ENCODE data around the gene ZNF587. TPM values are rescaled to one million over a fixed set of nuclear protein-coding genes. Genes with fewer than 3 reads are reported as not detected.

Gene ZNF587
- total and polyA plus RNA-seq, 2 of the 13 experiments (the other 11 are each of a cell fraction or from before 2014, with no cell fraction given), result 8.7 to 17.5 TPM

DNA sequence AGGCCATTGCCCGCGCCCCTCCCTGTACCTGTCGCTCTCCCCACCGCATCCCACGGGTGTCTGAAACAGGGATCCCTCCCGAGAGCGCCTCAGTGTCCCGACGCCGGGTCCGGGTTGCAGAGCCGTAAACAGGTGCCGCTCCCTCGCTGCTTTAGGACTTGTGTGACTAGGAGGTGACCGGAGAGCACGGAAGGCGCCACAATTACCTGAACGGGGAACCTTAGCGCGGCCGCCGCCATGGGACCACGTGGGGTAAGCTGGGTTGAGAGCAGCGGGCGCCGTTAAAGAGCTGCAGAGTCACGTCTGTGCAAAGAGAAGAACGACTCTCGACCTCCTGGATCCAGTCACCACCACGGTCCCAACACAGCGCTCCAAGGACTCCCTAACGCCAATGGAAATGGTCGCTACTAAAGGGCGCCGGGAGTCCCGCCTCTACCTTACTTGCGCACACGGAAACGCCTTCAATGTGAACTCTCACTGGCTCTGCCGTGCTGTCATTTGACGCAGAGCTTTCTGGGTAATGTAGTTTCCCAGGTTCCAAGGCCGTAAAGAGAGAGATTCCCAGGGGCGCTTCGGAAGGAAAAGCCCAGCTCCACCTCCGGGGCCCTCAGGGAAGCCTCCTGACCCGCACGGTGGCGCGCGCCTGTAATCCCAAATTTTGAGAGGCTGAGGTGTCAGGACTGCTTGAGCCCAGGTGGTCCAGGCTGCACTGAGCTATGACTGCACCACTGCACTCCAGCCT, 35.0 kb upstream of the ZNF587 start, which contains the start of gene ZNF552 (continued):
- TF ChIP-seq TFAP4 (IDR thresholded peaks at IDR 0.05; ENCODE audit: borderline replicate concordance, low read depth) (no peak), ZNF589 (CRISPR knock-in tag; conservative IDR thresholded peaks at IDR 0.05) (no peak), ZNF839 (CRISPR knock-in tag; IDR thresholded peaks at IDR 0.05; ENCODE audit: borderline replicate concordance) (no peak), E2F1 (CRISPR knock-in tag; IDR thresholded peaks at IDR 0.05) (no peak), ZSCAN9 (CRISPR knock-in tag; IDR thresholded peaks at IDR 0.05; ENCODE audit: borderline replicate concordance) (no peak), ZBTB38 (CRISPR knock-in tag; IDR thresholded peaks at IDR 0.05) (no peak), SYNCRIP (IDR thresholded peaks at IDR 0.05; ENCODE audit: insufficient read depth, low read depth, low read length) (no peak), ZNF350 (CRISPR knock-in tag; IDR thresholded peaks at IDR 0.05; ENCODE audit: borderline replicate concordance, low read depth) (peak; percentile 69; the same call in 1 of the 2 replicates), FOXP1 (IDR thresholded peaks at IDR 0.05) (no peak), FOXP1 (CRISPR knock-in tag; IDR thresholded peaks at IDR 0.05) (no peak), ZIK1 (CRISPR knock-in tag; IDR thresholded peaks at IDR 0.05; ENCODE audit: borderline replicate concordance, low read depth) (no peak), MLXIP (CRISPR knock-in tag; IDR thresholded peaks at IDR 0.05; ENCODE audit: borderline replicate concordance) (no peak), ZNF17 (CRISPR knock-in tag; IDR thresholded peaks at IDR 0.05) (no peak), ARNT2 (CRISPR knock-in tag; IDR thresholded peaks at IDR 0.05; ENCODE audit: low read depth) (no peak), MEF2D (CRISPR knock-in tag; IDR thresholded peaks at IDR 0.05) (no peak; the same call in 1 of the 2 replicates), GZF1 (CRISPR knock-in tag; IDR thresholded peaks at IDR 0.05) (no peak)
- TF ChIP-seq, protein P1, sequence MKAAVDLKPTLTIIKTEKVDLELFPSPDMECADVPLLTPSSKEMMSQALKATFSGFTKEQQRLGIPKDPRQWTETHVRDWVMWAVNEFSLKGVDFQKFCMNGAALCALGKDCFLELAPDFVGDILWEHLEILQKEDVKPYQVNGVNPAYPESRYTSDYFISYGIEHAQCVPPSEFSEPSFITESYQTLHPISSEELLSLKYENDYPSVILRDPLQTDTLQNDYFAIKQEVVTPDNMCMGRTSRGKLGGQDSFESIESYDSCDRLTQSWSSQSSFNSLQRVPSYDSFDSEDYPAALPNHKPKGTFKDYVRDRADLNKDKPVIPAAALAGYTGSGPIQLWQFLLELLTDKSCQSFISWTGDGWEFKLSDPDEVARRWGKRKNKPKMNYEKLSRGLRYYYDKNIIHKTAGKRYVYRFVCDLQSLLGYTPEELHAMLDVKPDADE (CRISPR knock-in tag; IDR thresholded peaks at IDR 0.05), result 0 out of 2 replicates have a peak, but pooled peaks have one; percentile 32
- TF ChIP-seq, protein P2, sequence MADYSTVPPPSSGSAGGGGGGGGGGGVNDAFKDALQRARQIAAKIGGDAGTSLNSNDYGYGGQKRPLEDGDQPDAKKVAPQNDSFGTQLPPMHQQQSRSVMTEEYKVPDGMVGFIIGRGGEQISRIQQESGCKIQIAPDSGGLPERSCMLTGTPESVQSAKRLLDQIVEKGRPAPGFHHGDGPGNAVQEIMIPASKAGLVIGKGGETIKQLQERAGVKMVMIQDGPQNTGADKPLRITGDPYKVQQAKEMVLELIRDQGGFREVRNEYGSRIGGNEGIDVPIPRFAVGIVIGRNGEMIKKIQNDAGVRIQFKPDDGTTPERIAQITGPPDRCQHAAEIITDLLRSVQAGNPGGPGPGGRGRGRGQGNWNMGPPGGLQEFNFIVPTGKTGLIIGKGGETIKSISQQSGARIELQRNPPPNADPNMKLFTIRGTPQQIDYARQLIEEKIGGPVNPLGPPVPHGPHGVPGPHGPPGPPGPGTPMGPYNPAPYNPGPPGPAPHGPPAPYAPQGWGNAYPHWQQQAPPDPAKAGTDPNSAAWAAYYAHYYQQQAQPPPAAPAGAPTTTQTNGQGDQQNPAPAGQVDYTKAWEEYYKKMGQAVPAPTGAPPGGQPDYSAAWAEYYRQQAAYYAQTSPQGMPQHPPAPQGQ (CRISPR knock-in tag; IDR thresholded peaks at IDR 0.05; ENCODE audit: borderline replicate concordance), result no peak
- TF ChIP-seq, protein P3, sequence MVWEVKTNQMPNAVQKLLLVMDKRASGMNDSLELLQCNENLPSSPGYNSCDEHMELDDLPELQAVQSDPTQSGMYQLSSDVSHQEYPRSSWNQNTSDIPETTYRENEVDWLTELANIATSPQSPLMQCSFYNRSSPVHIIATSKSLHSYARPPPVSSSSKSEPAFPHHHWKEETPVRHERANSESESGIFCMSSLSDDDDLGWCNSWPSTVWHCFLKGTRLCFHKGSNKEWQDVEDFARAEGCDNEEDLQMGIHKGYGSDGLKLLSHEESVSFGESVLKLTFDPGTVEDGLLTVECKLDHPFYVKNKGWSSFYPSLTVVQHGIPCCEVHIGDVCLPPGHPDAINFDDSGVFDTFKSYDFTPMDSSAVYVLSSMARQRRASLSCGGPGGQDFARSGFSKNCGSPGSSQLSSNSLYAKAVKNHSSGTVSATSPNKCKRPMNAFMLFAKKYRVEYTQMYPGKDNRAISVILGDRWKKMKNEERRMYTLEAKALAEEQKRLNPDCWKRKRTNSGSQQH (CRISPR knock-in tag; IDR thresholded peaks at IDR 0.05; ENCODE audit: low read depth), result peak; percentile 53; the same call in 1 of the 2 replicates
